ENCODE data around the gene ST3GAL5.

- TF ChIP-seq POLR2A (IDR thresholded peaks at IDR 0.05; ENCODE audit: low read length) (no peak), GATA1 (IDR thresholded peaks at IDR 0.05; ENCODE audit: low read depth, low read length) (no peak)
These were observed 82.3 kb downstream of the ST3GAL5 start for GRCh38 chr2:85806358-85807118.

Data from erythroblast (primary cell).